GM18870 (cell line): Measurements from ENCODE around the gene CRACR2A.

Source experiments
- ATAC-seq: cut with Tn5 transposase; IDR thresholded peaks from one replicate; pipeline ENCODE4 v1.9.1; 2021; ENCODE audit warnings: moderate library complexity; ENCODE audit not compliant: unreplicated experiment

CRACR2A gene

DNA sequence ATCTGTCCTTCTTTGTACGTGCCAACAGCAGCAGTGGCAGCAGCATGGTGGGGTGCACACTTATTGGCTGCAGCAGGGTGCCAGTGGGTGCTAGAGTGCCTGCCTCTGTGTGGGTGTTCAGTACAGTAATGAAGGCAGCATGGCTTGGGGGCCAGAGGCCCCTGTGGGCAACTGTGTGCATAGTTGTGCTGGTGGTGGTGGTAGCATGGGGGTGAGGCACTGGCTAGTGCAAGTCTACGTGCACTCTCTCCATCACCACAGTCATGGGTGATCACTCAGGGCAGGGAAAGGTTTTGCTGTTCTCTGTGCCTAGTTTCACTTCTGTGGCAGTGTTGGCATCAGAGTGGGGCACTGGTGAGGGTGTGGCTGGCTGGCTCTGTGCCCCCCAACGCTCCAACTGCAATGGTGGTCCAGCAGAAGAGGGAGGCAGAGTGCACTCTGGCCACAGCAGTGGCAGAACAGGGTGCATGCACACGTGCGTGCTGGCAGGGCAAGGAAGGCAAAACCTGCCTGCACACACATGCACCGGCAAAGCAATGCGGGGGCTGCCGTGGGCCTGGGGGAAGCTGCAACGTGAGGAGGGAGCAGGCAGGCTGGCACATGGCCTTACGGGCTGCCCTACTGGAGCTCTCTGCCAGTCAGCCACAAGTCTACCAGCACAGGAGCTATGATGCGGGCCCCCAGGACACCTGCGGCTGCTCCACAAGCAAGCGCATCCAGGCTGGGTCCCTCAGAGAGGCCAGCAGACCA, 60.1 kb downstream of the CRACR2A start:
- ATAC-seq: no peak

DNA sequence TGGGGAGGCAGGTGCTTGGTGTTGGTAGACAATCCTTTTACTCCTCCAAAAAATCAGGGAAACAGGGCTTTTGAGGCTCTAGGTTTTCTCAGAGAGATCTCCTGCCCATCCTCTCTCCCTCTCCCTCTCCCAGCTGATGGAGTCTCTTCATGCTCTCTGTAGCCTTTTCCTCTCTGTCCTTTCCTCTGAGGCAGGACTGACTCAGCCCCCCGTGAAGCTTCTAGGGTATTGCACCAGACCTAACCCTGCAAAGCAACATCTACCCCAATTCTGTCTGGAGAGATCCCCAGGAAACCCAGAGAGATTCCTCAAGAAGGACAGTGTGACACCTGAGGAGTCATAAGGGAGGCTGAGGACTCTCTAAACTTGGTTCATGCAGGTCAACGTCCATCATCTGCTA, 66.4 kb downstream of the CRACR2A start:
- ATAC-seq: no peak

DNA sequence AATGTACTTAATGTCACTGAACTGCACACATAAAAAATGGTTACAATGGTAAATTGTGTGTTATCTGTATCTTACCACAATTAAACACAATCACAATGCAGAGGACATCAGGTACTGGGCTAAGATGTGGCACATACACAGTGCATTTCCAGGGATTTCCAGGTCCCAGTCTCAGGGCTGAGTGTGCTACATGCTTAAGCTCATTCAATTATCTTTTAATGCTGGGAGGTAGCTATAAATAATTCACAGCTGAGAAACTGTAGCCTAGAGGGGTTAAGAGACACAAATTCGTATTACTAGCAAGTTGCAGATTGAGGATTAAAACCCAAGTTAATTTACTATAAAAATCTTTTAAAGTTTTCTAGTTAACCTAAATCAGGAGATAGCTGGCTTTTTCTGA, 67.1 kb downstream of the CRACR2A start:
- ATAC-seq: no peak

GRCh38 chr12:3684449-3685051, 68.4 kb downstream of the CRACR2A start:
- no peak for ATAC-seq

DNA sequence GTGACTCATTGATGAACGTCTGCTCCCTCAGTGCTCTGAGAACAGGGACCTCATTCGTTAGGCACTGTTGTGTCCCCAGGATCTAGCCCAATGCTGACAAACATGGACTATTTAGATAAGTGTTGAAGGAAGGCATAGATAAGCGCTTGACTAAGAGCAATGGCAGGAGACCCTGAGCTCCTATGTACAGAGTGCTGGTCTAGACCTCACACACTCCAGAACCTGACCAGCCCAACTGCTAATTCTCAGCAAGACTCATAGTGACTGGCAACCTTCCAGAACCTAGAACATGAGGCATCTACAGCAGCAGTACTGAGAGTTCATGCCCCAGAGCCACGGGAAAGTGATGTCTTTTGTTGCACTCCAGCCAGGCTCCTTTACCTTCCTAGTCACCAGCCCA, 69.2 kb downstream of the CRACR2A start:
- ATAC-seq: no peak

DNA sequence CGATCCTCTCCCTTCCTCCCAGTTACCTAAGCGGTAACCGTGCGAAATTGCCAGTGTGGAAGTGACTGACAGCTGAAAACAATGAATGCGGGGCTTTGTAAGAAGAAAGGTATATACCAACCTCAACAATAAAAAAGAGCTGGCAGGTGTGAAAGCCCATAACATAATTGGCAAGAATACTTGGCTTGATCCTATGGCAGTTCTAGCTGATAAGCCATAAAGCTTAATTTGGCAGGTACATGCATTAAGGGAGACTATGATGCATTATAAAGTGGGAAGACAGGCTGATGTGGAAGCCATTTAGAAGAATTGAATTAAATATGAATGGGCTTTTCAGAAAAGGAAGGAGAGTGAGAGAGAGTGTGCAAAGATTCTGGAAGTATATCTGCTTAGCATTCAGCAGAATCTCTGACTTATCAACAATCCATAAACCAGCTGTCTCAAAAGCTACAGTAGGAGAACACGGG, 71.3 kb downstream of the CRACR2A start:
- no peak for ATAC-seq

DNA sequence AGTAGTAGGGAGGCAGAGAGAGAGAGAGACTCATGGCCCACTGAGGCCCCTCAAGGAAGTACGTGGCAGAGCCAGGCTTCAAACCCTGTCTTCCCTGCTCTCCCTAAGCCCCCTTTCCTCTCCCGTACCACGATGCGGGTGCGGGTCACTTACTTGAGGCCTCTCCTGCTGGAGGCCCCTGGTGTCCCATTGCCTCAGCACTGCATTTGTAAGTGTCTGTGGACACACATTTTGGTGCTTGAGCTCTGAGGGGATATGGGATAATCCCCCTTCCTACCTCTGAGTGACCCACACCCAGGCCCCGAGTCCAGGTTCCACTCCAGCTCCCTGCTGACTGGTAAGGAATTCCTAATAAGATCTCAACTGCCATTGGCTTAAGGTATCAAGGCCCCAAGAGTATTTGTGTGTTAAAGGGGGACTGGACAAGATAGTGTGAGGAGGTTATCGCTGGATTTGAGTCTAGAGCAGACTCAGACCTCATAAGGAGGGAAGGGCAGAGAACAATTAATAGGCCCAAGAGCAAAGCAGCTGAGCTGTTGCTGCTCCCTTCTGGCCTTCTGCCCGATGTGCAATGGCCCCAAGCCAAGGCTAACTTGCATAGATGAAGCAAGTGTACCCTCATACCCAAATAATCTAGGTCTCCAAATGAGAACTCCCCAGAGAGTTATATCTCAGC, 71.9 kb downstream of the CRACR2A start:
- no peak for ATAC-seq

- ATAC-seq: no peak
Measured at GRCh38 chr12:3679831-3680230, 73.1 kb downstream of the CRACR2A start.

- no peak for ATAC-seq
Measured at GRCh38 chr12:3677609-3678008, 75.3 kb downstream of the CRACR2A start.

DNA sequence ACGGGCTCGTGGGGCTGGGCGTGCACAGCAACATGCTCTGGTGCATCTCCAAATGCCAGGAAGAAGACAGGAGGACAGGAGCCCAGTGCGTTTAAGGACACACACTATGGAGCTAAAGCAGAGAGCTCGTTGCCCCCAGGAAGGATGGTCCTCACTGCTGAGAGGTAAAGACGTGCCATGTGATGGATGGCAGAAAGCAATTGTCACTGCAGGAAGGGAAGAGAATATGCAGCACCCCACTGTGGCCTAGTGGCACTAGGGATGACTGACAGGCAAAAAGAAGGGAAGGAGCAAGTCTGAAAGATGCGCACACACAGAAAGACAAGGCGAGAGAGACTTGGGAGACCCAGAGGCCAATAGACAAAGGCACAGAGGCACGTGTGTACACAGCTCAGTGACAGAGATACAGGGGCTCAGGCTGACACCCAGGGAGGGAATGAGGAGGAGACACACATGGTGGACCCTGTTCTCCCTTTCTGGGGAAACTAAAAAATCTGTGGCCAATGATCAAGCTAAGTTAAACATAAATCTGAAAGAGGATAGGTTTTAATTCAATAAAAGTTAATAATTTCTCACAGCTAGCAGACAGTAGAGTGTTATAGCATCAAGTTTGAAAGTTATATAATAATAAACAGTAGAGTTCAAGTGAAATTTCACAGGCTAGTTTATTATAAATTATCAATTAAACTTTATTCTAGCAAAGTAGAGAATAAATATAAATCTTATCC, 78.8 kb downstream of the CRACR2A start:
- no peak for ATAC-seq

- ATAC-seq: no peak
Measured at GRCh38 chr12:3672113-3672509, 80.8 kb downstream of the CRACR2A start.

- ATAC-seq: no peak
Measured at GRCh38 chr12:3671330-3672112, 81.4 kb downstream of the CRACR2A start.

DNA sequence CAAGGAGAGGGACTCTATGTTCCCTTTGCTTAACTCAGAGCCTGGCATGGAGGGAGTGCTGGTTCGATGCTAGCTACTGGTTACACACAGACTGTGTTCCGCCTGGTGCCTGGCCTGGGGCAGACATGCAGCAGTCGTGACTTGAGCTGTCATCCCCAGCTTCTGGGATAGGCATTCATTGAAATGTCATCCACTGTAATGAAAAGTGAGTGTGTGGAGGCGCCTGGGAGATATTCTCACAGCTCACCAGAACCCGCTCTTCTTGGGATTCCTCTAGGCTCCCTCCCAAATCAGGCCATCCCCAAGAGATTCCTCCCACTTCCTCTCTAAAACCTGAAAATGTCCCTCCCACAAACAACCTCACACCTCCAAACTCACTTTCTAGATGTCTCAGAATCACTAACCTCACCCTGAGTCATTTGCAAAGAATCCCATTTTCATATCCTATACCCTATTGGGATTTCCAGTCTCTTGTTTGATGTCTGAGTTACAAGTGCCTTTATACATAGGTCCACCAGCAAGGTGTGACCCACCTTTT, 82.8 kb downstream of the CRACR2A start:
- ATAC-seq: no peak

GRCh38 chr12:3669594-3669993, 83.3 kb downstream of the CRACR2A start:
- no peak for ATAC-seq

- ATAC-seq: no peak
Measured at GRCh38 chr12:3668479-3669165, 84.3 kb downstream of the CRACR2A start.

DNA sequence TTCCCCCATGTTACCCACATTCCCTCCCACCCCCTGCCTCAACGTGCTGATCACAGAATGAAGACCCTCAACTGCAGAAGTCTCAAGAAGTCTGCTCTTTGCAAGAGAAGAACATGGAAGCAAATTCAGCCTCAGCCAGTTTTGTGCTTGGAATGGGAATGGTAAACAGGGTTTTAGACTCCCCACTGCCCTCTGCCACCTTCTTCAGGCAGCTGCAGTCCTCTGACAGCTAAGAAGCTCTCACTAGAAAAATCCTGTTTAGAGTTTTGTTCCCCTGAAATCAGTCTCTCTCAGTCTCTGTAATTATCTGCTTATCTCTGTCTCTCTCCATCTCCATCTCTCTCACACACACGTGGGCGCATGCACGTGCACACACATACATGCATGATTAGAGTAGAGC, 85.4 kb downstream of the CRACR2A start:
- no peak for ATAC-seq

DNA sequence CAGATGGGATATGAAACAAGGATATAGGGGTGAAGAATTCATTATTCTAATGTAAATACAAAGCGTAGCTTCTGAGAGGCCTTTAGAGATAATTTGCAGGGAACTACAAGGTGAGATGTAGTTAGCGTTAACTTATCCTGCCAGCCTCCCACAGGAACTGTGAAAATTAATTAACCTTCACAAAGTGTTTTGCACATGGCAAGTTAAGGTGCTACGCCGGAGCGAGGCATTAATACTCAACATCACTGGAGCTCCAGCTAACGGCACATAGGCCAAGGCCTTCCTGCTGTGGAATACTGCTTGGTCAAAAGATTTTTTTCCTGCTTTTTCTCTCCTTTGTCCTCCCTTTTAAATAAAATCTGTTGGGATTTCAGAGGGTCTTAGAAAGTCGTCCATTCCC, 86.5 kb downstream of the CRACR2A start:
- no peak for ATAC-seq

DNA sequence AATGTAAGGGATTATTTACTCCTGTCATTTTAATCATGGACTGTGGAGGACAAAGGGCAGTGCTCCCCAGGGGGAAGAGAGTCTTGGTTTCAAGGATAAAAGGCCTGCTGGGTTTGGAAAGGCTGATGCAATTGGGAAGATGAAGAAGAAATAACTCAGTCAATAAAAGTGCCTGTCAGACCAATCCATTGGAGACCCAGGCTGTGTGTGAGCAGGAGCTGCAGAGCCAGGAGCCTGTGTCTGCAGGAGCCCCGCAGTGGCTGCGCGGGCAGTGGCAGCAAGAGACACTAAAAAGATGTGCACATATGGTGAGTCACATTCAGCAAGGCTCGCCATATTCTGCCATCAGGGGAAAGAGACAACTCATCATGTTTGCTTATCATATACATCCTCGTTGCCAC, 90.4 kb downstream of the CRACR2A start:
- no peak for ATAC-seq

DNA sequence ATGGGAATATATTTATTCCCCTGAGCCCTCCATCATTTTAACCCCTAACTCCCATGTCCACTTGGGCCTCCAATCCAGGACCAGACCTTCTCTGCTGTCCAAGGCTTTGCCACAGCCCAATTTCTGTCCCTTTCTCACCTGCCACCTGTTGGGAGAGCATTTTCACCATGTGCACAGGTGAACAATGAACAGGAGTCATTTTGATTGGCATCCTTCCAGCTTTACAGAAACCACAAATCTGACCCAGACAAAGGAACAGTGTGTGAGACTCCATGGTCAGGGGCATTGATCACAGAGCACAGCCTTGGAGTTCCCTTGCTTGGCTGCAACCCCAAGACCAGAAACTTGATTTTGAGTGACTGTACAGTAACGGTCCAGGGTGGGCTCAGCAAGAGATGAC, 91.9 kb downstream of the CRACR2A start:
- ATAC-seq: no peak
